Dendritic cell treated with granulocyte-macrophage colony-stimulating factor and Interleukin-4, amounts not matched to agents 40 ng/mL and 50 ng/mL, for 4 days (primary cell): Measurements from ENCODE around the gene HHAT.

Source experiments
- H3K27ac Mint-ChIP-seq: one replicate; pipeline ENCODE4 v1.8.0; 2022; ENCODE audit warnings: mild to moderate bottlenecking, mixed read lengths
- H3K27me3 Mint-ChIP-seq: one replicate; pipeline ENCODE4 v1.8.0; 2022; ENCODE audit warnings: mild to moderate bottlenecking, mixed read lengths
- H3K36me3 Mint-ChIP-seq: one replicate; pipeline ENCODE4 v1.8.0; 2022; ENCODE audit warnings: low read depth, mixed read lengths
- H3K4me1 Mint-ChIP-seq: one replicate; pipeline ENCODE4 v1.8.0; 2022; ENCODE audit warnings: low read depth, mixed read lengths
- H3K4me3 Mint-ChIP-seq: one replicate; pipeline ENCODE4 v1.8.0; 2022; ENCODE audit warnings: mild to moderate bottlenecking, moderate library complexity, mixed read lengths
- H3K9me3 Mint-ChIP-seq: one replicate; pipeline ENCODE4 v1.8.0; 2022; ENCODE audit warnings: mixed read lengths
- intact Hi-C: fragments of 100-400 bp; cut with micrococcal nuclease; formaldehyde crosslinking; loops from one replicate; pipeline ENCODE4 v1.15.0; 2022

HHAT gene

GRCh38 chr1:210464519-210465039 is 135.9 kb downstream of the HHAT start:
- H3K4me1 Mint-ChIP-seq, result no peaks in the 10 kb centered on the region
- H3K4me3 Mint-ChIP-seq, result no peak overlapping the region
- H3K36me3 Mint-ChIP-seq, result no peaks in the 10 kb centered on the region
- no peaks in the 10 kb centered on the region for H3K27me3 Mint-ChIP-seq
- intact Hi-C loops, result no loop called here
- H3K27ac Mint-ChIP-seq, result no peak overlapping the region
- H3K9me3 Mint-ChIP-seq, result no peaks in the 10 kb centered on the region

- Mint-ChIP-seq H3K4me3 (no peak overlapping the region), H3K36me3 (no peaks in the 10 kb centered on the region), H3K9me3 (no peaks in the 10 kb centered on the region), H3K27me3 (no peaks in the 10 kb centered on the region), H3K27ac (no peak overlapping the region), H3K4me1 (no peaks in the 10 kb centered on the region)
- intact Hi-C loops, result no loop called here
These were observed 136.4 kb downstream of the HHAT start for GRCh38 chr1:210465150-210465549.

- no peaks in the 10 kb centered on the region for H3K9me3 Mint-ChIP-seq
- no peaks in the 10 kb centered on the region for H3K4me1 Mint-ChIP-seq
- no peaks in the 10 kb centered on the region for H3K27me3 Mint-ChIP-seq
- H3K36me3 Mint-ChIP-seq, result no peaks in the 10 kb centered on the region
- no peak overlapping the region for H3K27ac Mint-ChIP-seq
- no peak overlapping the region for H3K4me3 Mint-ChIP-seq
- intact Hi-C loops, result no loop called here
These were observed 138.8 kb downstream of the HHAT start for GRCh38 chr1:210467440-210468043.

GRCh38 chr1:210469441-210469840 is 140.7 kb downstream of the HHAT start:
- H3K9me3 Mint-ChIP-seq, result no peaks in the 10 kb centered on the region
- H3K4me3 Mint-ChIP-seq, result no peak overlapping the region
- H3K36me3 Mint-ChIP-seq, result no peaks in the 10 kb centered on the region
- no peak overlapping the region for H3K27ac Mint-ChIP-seq
- intact Hi-C loops, result no loop called here
- no peaks in the 10 kb centered on the region for H3K27me3 Mint-ChIP-seq
- no peaks in the 10 kb centered on the region for H3K4me1 Mint-ChIP-seq

GRCh38 chr1:210475321-210475720 is 146.6 kb downstream of the HHAT start:
- H3K36me3 Mint-ChIP-seq, result no peaks in the 10 kb centered on the region
- no peaks in the 10 kb centered on the region for H3K9me3 Mint-ChIP-seq
- no peaks in the 10 kb centered on the region for H3K27me3 Mint-ChIP-seq
- intact Hi-C loops, result no loop called here
- H3K4me1 Mint-ChIP-seq, result no peaks in the 10 kb centered on the region
- H3K4me3 Mint-ChIP-seq, result no peak overlapping the region
- H3K27ac Mint-ChIP-seq, result no peak overlapping the region

GRCh38 chr1:210475806-210476205 is 147.1 kb downstream of the HHAT start:
- no peak overlapping the region for H3K4me3 Mint-ChIP-seq
- H3K27me3 Mint-ChIP-seq, result no peaks in the 10 kb centered on the region

GRCh38 chr1:210476730-210477129 is 148.0 kb downstream of the HHAT start:
- H3K4me3 Mint-ChIP-seq, result no peak overlapping the region
- H3K4me1 Mint-ChIP-seq, result no peaks in the 10 kb centered on the region
- no peaks in the 10 kb centered on the region for H3K27me3 Mint-ChIP-seq
- no peaks in the 10 kb centered on the region for H3K36me3 Mint-ChIP-seq
- no peaks in the 10 kb centered on the region for H3K9me3 Mint-ChIP-seq
- H3K27ac Mint-ChIP-seq, result no peak overlapping the region
- intact Hi-C loops, result no loop called here

More at GRCh38 chr1:210475806-210476205, 147.1 kb downstream of the HHAT start:
- Mint-ChIP-seq H3K9me3 (no peaks in the 10 kb centered on the region), H3K4me1 (no peaks in the 10 kb centered on the region), H3K27ac (no peak overlapping the region), H3K36me3 (no peaks in the 10 kb centered on the region)
- intact Hi-C loops, result no loop called here

- Mint-ChIP-seq H3K36me3 (no peaks in the 10 kb centered on the region), H3K9me3 (no peaks in the 10 kb centered on the region), H3K4me1 (no peaks in the 10 kb centered on the region), H3K27ac (no peak overlapping the region), H3K4me3 (no peak overlapping the region), H3K27me3 (no peaks in the 10 kb centered on the region)
- intact Hi-C loops, result no loop called here
These were observed 148.7 kb downstream of the HHAT start for GRCh38 chr1:210477328-210477924.

- Mint-ChIP-seq H3K27ac (no peak overlapping the region), H3K36me3 (no peaks in the 10 kb centered on the region), H3K9me3 (no peaks in the 10 kb centered on the region), H3K4me1 (no peaks in the 10 kb centered on the region), H3K27me3 (no peaks in the 10 kb centered on the region), H3K4me3 (no peak overlapping the region)
- intact Hi-C loops, result no loop called here
These were observed 150.1 kb downstream of the HHAT start for GRCh38 chr1:210478820-210479219.

GRCh38 chr1:210482491-210482890 is 153.8 kb downstream of the HHAT start:
- Mint-ChIP-seq H3K36me3 (no peaks in the 10 kb centered on the region), H3K27ac (no peak overlapping the region), H3K9me3 (no peaks in the 10 kb centered on the region), H3K4me3 (no peak overlapping the region), H3K4me1 (no peaks in the 10 kb centered on the region), H3K27me3 (no peaks in the 10 kb centered on the region)
- intact Hi-C loops, result no loop called here

GRCh38 chr1:210482945-210483617 is 154.4 kb downstream of the HHAT start:
- no peak overlapping the region for H3K27ac Mint-ChIP-seq
- H3K9me3 Mint-ChIP-seq, result no peaks in the 10 kb centered on the region
- intact Hi-C loops, result no loop called here
- H3K4me1 Mint-ChIP-seq, result no peaks in the 10 kb centered on the region
- no peaks in the 10 kb centered on the region for H3K36me3 Mint-ChIP-seq
- H3K4me3 Mint-ChIP-seq, result no peak overlapping the region
- no peaks in the 10 kb centered on the region for H3K27me3 Mint-ChIP-seq

GRCh38 chr1:210483821-210484220 is 155.1 kb downstream of the HHAT start:
- Mint-ChIP-seq H3K9me3 (no peaks in the 10 kb centered on the region), H3K4me1 (no peaks in the 10 kb centered on the region), H3K36me3 (no peaks in the 10 kb centered on the region), H3K27ac (no peak overlapping the region), H3K4me3 (no peak overlapping the region), H3K27me3 (no peaks in the 10 kb centered on the region)
- intact Hi-C loops, result no loop called here

GRCh38 chr1:210487021-210487420 is 158.3 kb downstream of the HHAT start:
- Mint-ChIP-seq H3K27ac (no peak overlapping the region), H3K9me3 (no peaks in the 10 kb centered on the region), H3K4me1 (no peaks in the 10 kb centered on the region)

GRCh38 chr1:210489491-210489890 is 160.8 kb downstream of the HHAT start:
- intact Hi-C loops, result no loop called here
- Mint-ChIP-seq H3K4me3 (no peak overlapping the region), H3K36me3 (no peaks in the 10 kb centered on the region), H3K27ac (no peak overlapping the region), H3K27me3 (no peaks in the 10 kb centered on the region), H3K9me3 (no peaks in the 10 kb centered on the region), H3K4me1 (no peaks in the 10 kb centered on the region)

More at GRCh38 chr1:210487021-210487420, 158.3 kb downstream of the HHAT start:
- Mint-ChIP-seq H3K36me3 (no peaks in the 10 kb centered on the region), H3K27me3 (no peaks in the 10 kb centered on the region), H3K4me3 (no peak overlapping the region)
- intact Hi-C loops, result no loop called here
